ENCODE results near the gene ITGB6.

Gene ITGB6

GRCh38 chr2:160141912-160142311 is 58.2 kb downstream of the ITGB6 start:
- ATAC-seq (ENCODE audit: insufficient read depth, low read depth) (no peak), DNase-seq (no peak)
- no peaks in the 10 kb centered on the region for H3K36me3 ChIP-seq (ENCODE audit: insufficient read depth, low read length)
- TF ChIP-seq CTCF (IDR thresholded peaks at IDR 0.05; ENCODE audit: borderline replicate concordance, extremely low read depth, low read length, poor library complexity, severe bottlenecking), result no peak
- no peak for TF ChIP-seq EZH2 (IDR thresholded peaks at IDR 0.05; ENCODE audit: borderline replicate concordance, low read depth, low read length, severe bottlenecking)
- no peaks in the 10 kb centered on the region for H3K27me3 ChIP-seq (ENCODE audit: insufficient read depth, low read length, poor library complexity)
- H3K79me2 ChIP-seq (ENCODE audit: insufficient read depth, low read length), result no peaks in the 10 kb centered on the region
- no peak overlapping the region for H2AFZ ChIP-seq (ENCODE audit: low read depth, low read length)
- no peak overlapping the region for H3K4me2 ChIP-seq (ENCODE audit: insufficient read depth, low read length)
- no peak overlapping the region for H3K4me3 ChIP-seq (ENCODE audit: low read depth in 1 of 2, low read length in 2 of 2)
- no peak overlapping the region for H3K27ac ChIP-seq (ENCODE audit: low read length)
- H3K4me1 ChIP-seq (ENCODE audit: insufficient read depth, low read length), result peaks cover 22% of the 10 kb centered on the region
- H3K9ac ChIP-seq (ENCODE audit: low read depth, low read length), result no peak overlapping the region
- H4K20me1 ChIP-seq (ENCODE audit: insufficient read depth, low read length), result no peaks in the 10 kb centered on the region
- H3K9me3 ChIP-seq (ENCODE audit: insufficient read depth, low read length, severe bottlenecking), result no peaks in the 10 kb centered on the region

GRCh38 chr2:160141419-160141818 is 58.7 kb downstream of the ITGB6 start:
- Histone ChIP-seq H3K4me1 (ENCODE audit: insufficient read depth, low read length) (peaks cover 24% of the 10 kb centered on the region), H3K4me2 (ENCODE audit: insufficient read depth, low read length) (no peak overlapping the region), H3K4me3 (ENCODE audit: low read depth in 1 of 2, low read length in 2 of 2) (no peak overlapping the region), H4K20me1 (ENCODE audit: insufficient read depth, low read length) (no peaks in the 10 kb centered on the region), H2AFZ (ENCODE audit: low read depth, low read length) (no peak overlapping the region), H3K27me3 (ENCODE audit: insufficient read depth, low read length, poor library complexity) (no peaks in the 10 kb centered on the region), H3K9me3 (ENCODE audit: insufficient read depth, low read length, severe bottlenecking) (no peaks in the 10 kb centered on the region), H3K9ac (ENCODE audit: low read depth, low read length) (no peak overlapping the region), H3K36me3 (ENCODE audit: insufficient read depth, low read length) (no peaks in the 10 kb centered on the region), H3K79me2 (ENCODE audit: insufficient read depth, low read length) (no peaks in the 10 kb centered on the region), H3K27ac (ENCODE audit: low read length) (no peak overlapping the region)
- DNase-seq (no peak), ATAC-seq (ENCODE audit: insufficient read depth, low read depth) (no peak)
- no peak for TF ChIP-seq CTCF (IDR thresholded peaks at IDR 0.05; ENCODE audit: borderline replicate concordance, extremely low read depth, low read length, poor library complexity, severe bottlenecking)
- no peak for TF ChIP-seq EZH2 (IDR thresholded peaks at IDR 0.05; ENCODE audit: borderline replicate concordance, low read depth, low read length, severe bottlenecking)

- Histone ChIP-seq H2AFZ (ENCODE audit: low read depth, low read length) (no peak overlapping the region), H3K9ac (ENCODE audit: low read depth, low read length) (no peak overlapping the region), H3K4me1 (ENCODE audit: insufficient read depth, low read length) (peaks cover 21% of the 10 kb centered on the region), H3K27me3 (ENCODE audit: insufficient read depth, low read length, poor library complexity) (no peaks in the 10 kb centered on the region), H3K27ac (ENCODE audit: low read length) (no peak overlapping the region), H3K9me3 (ENCODE audit: insufficient read depth, low read length, severe bottlenecking) (no peaks in the 10 kb centered on the region), H3K4me3 (ENCODE audit: low read depth in 1 of 2, low read length in 2 of 2) (no peak overlapping the region), H3K4me2 (ENCODE audit: insufficient read depth, low read length) (no peak overlapping the region), H3K36me3 (ENCODE audit: insufficient read depth, low read length) (no peaks in the 10 kb centered on the region), H4K20me1 (ENCODE audit: insufficient read depth, low read length) (no peaks in the 10 kb centered on the region), H3K79me2 (ENCODE audit: insufficient read depth, low read length) (no peaks in the 10 kb centered on the region)
- DNase-seq (no peak), ATAC-seq (ENCODE audit: insufficient read depth, low read depth) (no peak)
- TF ChIP-seq EZH2 (IDR thresholded peaks at IDR 0.05; ENCODE audit: borderline replicate concordance, low read depth, low read length, severe bottlenecking), result no peak
- no peak for TF ChIP-seq CTCF (IDR thresholded peaks at IDR 0.05; ENCODE audit: borderline replicate concordance, extremely low read depth, low read length, poor library complexity, severe bottlenecking)
Observed at GRCh38 chr2:160140471-160140870, 59.6 kb downstream of the ITGB6 start.

DNA sequence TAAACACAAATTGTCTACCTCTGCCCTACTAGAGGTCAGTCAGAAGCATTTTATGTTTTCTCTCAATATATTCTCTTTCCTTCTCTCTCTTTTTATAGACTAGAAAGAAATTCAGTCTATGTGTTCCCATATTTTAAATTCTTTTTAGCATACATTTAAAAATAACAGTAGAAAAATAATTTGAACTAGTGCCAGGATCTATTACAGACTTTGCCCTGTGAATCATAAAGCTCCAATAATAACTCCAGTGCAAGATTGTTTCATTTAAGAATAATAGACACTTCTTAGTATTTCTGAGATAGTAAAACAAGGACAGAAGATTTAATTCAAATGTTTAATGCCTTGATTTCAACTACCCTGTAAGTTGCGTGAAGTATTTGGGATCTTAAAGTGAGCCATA is 60.1 kb downstream of the ITGB6 start:
- Histone ChIP-seq H2AFZ (ENCODE audit: low read depth, low read length) (no peak overlapping the region), H3K79me2 (ENCODE audit: insufficient read depth, low read length) (no peaks in the 10 kb centered on the region), H3K4me2 (ENCODE audit: insufficient read depth, low read length) (no peak overlapping the region), H3K4me1 (ENCODE audit: insufficient read depth, low read length) (peaks cover 19% of the 10 kb centered on the region), H3K9me3 (ENCODE audit: insufficient read depth, low read length, severe bottlenecking) (no peaks in the 10 kb centered on the region), H4K20me1 (ENCODE audit: insufficient read depth, low read length) (no peaks in the 10 kb centered on the region), H3K36me3 (ENCODE audit: insufficient read depth, low read length) (no peaks in the 10 kb centered on the region), H3K9ac (ENCODE audit: low read depth, low read length) (no peak overlapping the region), H3K27me3 (ENCODE audit: insufficient read depth, low read length, poor library complexity) (no peaks in the 10 kb centered on the region), H3K4me3 (ENCODE audit: low read depth in 1 of 2, low read length in 2 of 2) (no peak overlapping the region), H3K27ac (ENCODE audit: low read length) (no peak overlapping the region)
- ATAC-seq (ENCODE audit: insufficient read depth, low read depth) (no peak), DNase-seq (no peak)
- no peak for TF ChIP-seq EZH2 (IDR thresholded peaks at IDR 0.05; ENCODE audit: borderline replicate concordance, low read depth, low read length, severe bottlenecking)
- no peak for TF ChIP-seq CTCF (IDR thresholded peaks at IDR 0.05; ENCODE audit: borderline replicate concordance, extremely low read depth, low read length, poor library complexity, severe bottlenecking)
